Spleen (tissue), 7 donors: ENCODE data around the gene FBXO15.

Experiments
- CTCF ChIP-seq, 11 experiments: fragments of 200-600 bp in 7 of 11; fragments of 450-650 bp in 4 of 11; sonication (generic) in 4 of 11; IDR thresholded peaks in 8 of 11; conservative IDR thresholded peaks in 3 of 11; 1 replicate in 7 of 11; 2 replicates in 4 of 11; pipeline versions ENCODE4 v1.4.0 to v1.8.0; 2016 to 2021; ENCODE audit warnings: antibody characterized with exemption in 11 of 11, inconsistent platforms in 4 of 11, mild to moderate bottlenecking in 1 of 11
- POLR2A ChIP-seq, 3 donors: fragments of 450-650 bp; IDR thresholded peaks; one replicate each; pipeline ENCODE4 v1.5.1; 2017; ENCODE audit warnings: antibody characterized with exemption in 3 of 3, mild to moderate bottlenecking in 1 of 3
- POLR2AphosphoS5 ChIP-seq, 3 donors: sonication (generic); formaldehyde crosslinking; IDR thresholded peaks; one replicate each; pipeline ENCODE4 v1.5.1; 2017; ENCODE audit warnings: antibody characterized with exemption in 3 of 3
- donor health status: DM: no; HTN: no; CAD: no; lungs with moderate emphysema.
- donor health status: DM: no; HTN: no; CAD: no.
- donor health status: DM: no; HTN: no; CAD: no.

DNA sequence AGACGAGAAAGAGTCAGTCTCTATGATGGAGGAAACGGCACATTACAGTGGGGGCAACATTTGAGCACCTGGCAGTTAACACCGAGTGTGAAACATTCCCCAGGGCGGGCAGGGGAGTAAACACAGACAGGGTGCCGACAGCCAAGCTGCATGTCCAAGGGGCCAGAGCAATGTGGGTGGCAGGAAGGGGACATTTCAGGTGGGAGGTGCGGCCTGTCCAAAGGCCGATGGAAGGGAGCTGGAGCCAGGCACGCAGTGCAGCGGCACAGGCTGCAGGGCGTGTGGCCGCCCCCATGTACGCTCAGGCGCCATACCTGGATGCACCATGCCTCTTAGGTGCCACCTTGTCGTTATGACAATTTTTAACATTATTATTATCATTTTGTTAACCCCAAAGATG, 43.9 kb upstream of the FBXO15 start:
- TF ChIP-seq CTCF (IDR thresholded peaks at IDR 0.05 in 8 of 11, conservative IDR thresholded peaks at IDR 0.05 in 3 of 11) (no peak), POLR2AphosphoS5 (IDR thresholded peaks at IDR 0.05) (no peak), POLR2A (IDR thresholded peaks at IDR 0.05) (no peak)
